ENCODE results near the gene CDC27.

- TF ChIP-seq POLR2AphosphoS5 (IDR thresholded peaks at IDR 0.05; ENCODE audit: low read depth, low read length) (no peak), CTCF (IDR thresholded peaks at IDR 0.05) (peak; percentile 97), REST (IDR thresholded peaks at IDR 0.05; ENCODE audit: insufficient read depth in 1 of 2, low read depth in 2 of 2, low read length in 1 of 2) (no peak), SIN3A (IDR thresholded peaks at IDR 0.05; ENCODE audit: borderline replicate concordance, insufficient read depth, low read depth, low read length) (no peak), TCF7L2 (IDR thresholded peaks at IDR 0.05; ENCODE audit: low read depth, low read length) (no peak)
These were observed 40.7 kb upstream of the CDC27 start for GRCh38 chr17:47229535-47230443.

Measured in Panc1 (cell line).